Fibroblast of the conjunctiva (primary cell): Measurements from ENCODE around the gene CLDN20.

Source experiments
- DNase-seq: peaks from one replicate; pipeline ENCODE4 v3.0.0-alpha.2; 2010; ENCODE audit warnings: low read depth

The CLDN20 gene

GRCh38 chr6:155270561-155271091, 6.8 kb downstream of the CLDN20 start:
- no peak for DNase-seq

GRCh38 chr6:155271145-155271544, 7.3 kb downstream of the CLDN20 start:
- no peak for DNase-seq

GRCh38 chr6:155272353-155273232, 8.8 kb downstream of the CLDN20 start:
- peak; percentile 43 for DNase-seq

- DNase-seq = peak; percentile 50
These were observed 9.6 kb downstream of the CLDN20 start for GRCh38 chr6:155273431-155273830.

GRCh38 chr6:155274106-155274505, 10.3 kb downstream of the CLDN20 start:
- DNase-seq = no peak

- DNase-seq = no peak
These were observed 10.7 kb downstream of the CLDN20 start for GRCh38 chr6:155274533-155274932.

GRCh38 chr6:155275808-155276480, 12.1 kb downstream of the CLDN20 start:
- no peak for DNase-seq

- DNase-seq = no peak
These were observed 12.8 kb downstream of the CLDN20 start for GRCh38 chr6:155276638-155277037.

- no peak for DNase-seq
These were observed 14.7 kb downstream of the CLDN20 start for GRCh38 chr6:155278319-155279049.

- no peak for DNase-seq
These were observed 21.0 kb downstream of the CLDN20 start for GRCh38 chr6:155284775-155285174.

GRCh38 chr6:155287762-155288161, 23.9 kb downstream of the CLDN20 start:
- no peak for DNase-seq

GRCh38 chr6:155290491-155290890, 26.7 kb downstream of the CLDN20 start:
- DNase-seq = no peak

- no peak for DNase-seq
These were observed 27.5 kb downstream of the CLDN20 start for GRCh38 chr6:155291291-155291690.

GRCh38 chr6:155292711-155293110, 28.9 kb downstream of the CLDN20 start:
- DNase-seq = no peak

GRCh38 chr6:155297669-155298068, 33.9 kb downstream of the CLDN20 start:
- no peak for DNase-seq

- DNase-seq = peak; percentile 8
These were observed 38.1 kb downstream of the CLDN20 start for GRCh38 chr6:155301867-155302266.

GRCh38 chr6:155303361-155303870, 39.6 kb downstream of the CLDN20 start:
- DNase-seq = no peak

- DNase-seq = no peak
These were observed 43.1 kb downstream of the CLDN20 start for GRCh38 chr6:155306958-155307357.

GRCh38 chr6:155309150-155309549, 45.3 kb downstream of the CLDN20 start:
- DNase-seq = no peak

- no peak for DNase-seq
These were observed 46.8 kb downstream of the CLDN20 start for GRCh38 chr6:155310596-155310995.

- no peak for DNase-seq
These were observed 47.3 kb downstream of the CLDN20 start for GRCh38 chr6:155311086-155311485.

GRCh38 chr6:155311583-155311982, 47.8 kb downstream of the CLDN20 start:
- DNase-seq = no peak
